Endodermal cell (in vitro differentiated cells): ENCODE data around the gene SERTAD2. TPM values are rescaled to one million over a fixed set of nuclear protein-coding genes. Genes with fewer than 3 reads are reported as not detected.

ENCODE experiments used
- DNase-seq: peaks from one replicate; pipeline ENCODE4 v3.0.0-alpha.2; 2017
- H3K27ac ChIP-seq: 2 replicates; pipeline ENCODE4 v1.5.1; 2013; ENCODE audit warnings: mild to moderate bottlenecking, low read depth, low read length, moderate library complexity
- H3K27me3 ChIP-seq: 2 replicates; pipeline ENCODE4 v1.6.1; 2013; ENCODE audit warnings: mild to moderate bottlenecking, low read length, moderate library complexity; ENCODE audit not compliant: insufficient read depth, control insufficient read depth, poor library complexity, severe bottlenecking
- H3K36me3 ChIP-seq: 2 replicates; pipeline ENCODE4 v1.7.0; 2013; ENCODE audit warnings: mild to moderate bottlenecking, low read length, moderate library complexity; ENCODE audit not compliant: control insufficient read depth, insufficient read depth
- H3K4me1 ChIP-seq: one replicate; pipeline ENCODE4 v1.7.0; 2013; ENCODE audit warnings: low read length; ENCODE audit not compliant: control insufficient read depth, insufficient read depth
- H3K4me3 ChIP-seq: 2 replicates; pipeline ENCODE4 v1.5.1; 2013; ENCODE audit warnings: mild to moderate bottlenecking, low read length, moderate library complexity
- H3K9ac ChIP-seq: 2 replicates; pipeline ENCODE4 v1.6.1; 2013; ENCODE audit warnings: mild to moderate bottlenecking, low read length, moderate library complexity; ENCODE audit not compliant: poor library complexity, severe bottlenecking; ENCODE audit errors: extremely low read depth
- H3K9me3 ChIP-seq: 2 replicates; pipeline ENCODE4 v1.6.1; 2013; ENCODE audit warnings: mild to moderate bottlenecking, low read length, moderate library complexity; ENCODE audit not compliant: control insufficient read depth
- H3K27ac Mint-ChIP-seq: 2 replicates; pipeline ENCODE4 v1.8.0; 2020; ENCODE audit warnings: mixed read lengths
- H3K27me3 Mint-ChIP-seq: 2 replicates; pipeline ENCODE4 v1.8.0; 2021; ENCODE audit warnings: mild to moderate bottlenecking, mixed read lengths; ENCODE audit not compliant: insufficient read depth
- H3K36me3 Mint-ChIP-seq: 2 replicates; pipeline ENCODE4 v1.8.0; 2020; ENCODE audit warnings: low read depth, mixed read lengths
- H3K4me1 Mint-ChIP-seq: 2 replicates; pipeline ENCODE4 v1.8.0; 2020; ENCODE audit warnings: mixed read lengths
- H3K4me3 Mint-ChIP-seq: 2 replicates; pipeline ENCODE4 v1.8.0; 2020; ENCODE audit warnings: mild to moderate bottlenecking, moderate library complexity, mixed read lengths
- H3K9me3 Mint-ChIP-seq: 2 replicates; pipeline ENCODE4 v1.8.0; 2020; ENCODE audit warnings: mild to moderate bottlenecking, mixed read lengths
- CTCF ChIP-seq: fragments of 200-600 bp; sonication (generic); conservative IDR thresholded peaks from 2 replicates; pipeline ENCODE4 v1.5.0; 2021; ENCODE audit warnings: antibody characterized with exemption, mild to moderate bottlenecking
- WGBS, 2 experiments: methylation state at CpG; one replicate each; pipeline versions ENCODE4 v1.1.5 to v1.1.7; 2013; ENCODE audit warnings: missing lambda C conversion rate in 2 of 2, mixed read lengths in 1 of 2; ENCODE audit not compliant: insufficient coverage in 1 of 2, insufficient read length in 1 of 2; 5-methylcytosine and 5-hydroxymethylcytosine counted together
- total RNA-seq, 2 donors: library from RNA; stranded (reverse); fragmentation: NEBNext Ultra II Directional in 1 of 2; extraction: Animal tissue kit (Norgen Biotek cat#: 25700) in 1 of 2; gene quantifications; 2 replicates in 1 of 2; 3 replicates in 1 of 2; pipeline ENCODE4 v1.2.1, GENCODE V29; 2021

SERTAD2 gene
- total RNA-seq, 2 donors from 2014 or later, result 17.1 to 20.3 TPM

- no peaks in the 10 kb centered on the region for H3K9me3 Mint-ChIP-seq
- WGBS, 2 experiments, result 93 to 100% methylated on average over 2 of the region's 2 CpGs
- H3K4me3 Mint-ChIP-seq, result no peak overlapping the region
- Histone ChIP-seq H3K27me3 (no peaks in the 10 kb centered on the region), H3K27ac (no peak overlapping the region), H3K36me3 (no peaks in the 10 kb centered on the region), H3K4me3 (no peak overlapping the region), H3K9ac (no peak overlapping the region), H3K9me3 (no peaks in the 10 kb centered on the region), H3K4me1 (peaks cover 6% of the 10 kb centered on the region)
- H3K36me3 Mint-ChIP-seq, result no peaks in the 10 kb centered on the region
- TF ChIP-seq CTCF, result no peak
- H3K4me1 Mint-ChIP-seq, result peaks cover 13% of the 10 kb centered on the region
- no peak overlapping the region for H3K27ac Mint-ChIP-seq
- H3K27me3 Mint-ChIP-seq, result peaks cover 2% of the 10 kb centered on the region
- DNase-seq, result no peak
Measured at GRCh38 chr2:64661741-64662169, 8.0 kb upstream of the SERTAD2 start.

GRCh38 chr2:64659252-64659651 lies 5.5 kb upstream of the SERTAD2 start:
- H3K27me3 Mint-ChIP-seq, result peaks cover 8% of the 10 kb centered on the region
- Histone ChIP-seq H3K9ac (no peak overlapping the region), H3K27ac (no peak overlapping the region), H3K36me3 (no peaks in the 10 kb centered on the region), H3K9me3 (no peaks in the 10 kb centered on the region), H3K4me3 (no peak overlapping the region), H3K4me1 (no peaks in the 10 kb centered on the region), H3K27me3 (no peaks in the 10 kb centered on the region)
- no peak overlapping the region for H3K27ac Mint-ChIP-seq
- peaks cover 13% of the 10 kb centered on the region for H3K4me1 Mint-ChIP-seq
- no peak overlapping the region for H3K4me3 Mint-ChIP-seq
- no peak for TF ChIP-seq CTCF
- no peaks in the 10 kb centered on the region for H3K9me3 Mint-ChIP-seq
- no peak for DNase-seq
- no peaks in the 10 kb centered on the region for H3K36me3 Mint-ChIP-seq
- 93 to 100% methylated on average over 2 of the region's 2 CpGs for WGBS, 2 experiments

- Mint-ChIP-seq H3K9me3 (no peaks in the 10 kb centered on the region), H3K27ac (no peak overlapping the region), H3K4me1 (peaks cover 13% of the 10 kb centered on the region), H3K27me3 (peaks cover 8% of the 10 kb centered on the region), H3K4me3 (no peak overlapping the region), H3K36me3 (no peaks in the 10 kb centered on the region)
- Histone ChIP-seq H3K36me3 (no peaks in the 10 kb centered on the region), H3K27ac (no peak overlapping the region), H3K4me1 (no peaks in the 10 kb centered on the region), H3K4me3 (no peak overlapping the region), H3K9ac (no peak overlapping the region), H3K27me3 (no peaks in the 10 kb centered on the region), H3K9me3 (no peaks in the 10 kb centered on the region)
- no peak for DNase-seq
- no peak for TF ChIP-seq CTCF
- 95 to 96% methylated on average over 3 to 6 of the region's 6 CpGs for WGBS, 2 experiments
Measured at GRCh38 chr2:64658269-64658668, 4.6 kb upstream of the SERTAD2 start.
